Retina (tissue), 1 donor: ENCODE data around the gene GPR32.

Source experiments
- DNase-seq: peaks from one replicate; pipeline ENCODE4 v3.0.0-alpha.2; 2016

GPR32 gene

DNA sequence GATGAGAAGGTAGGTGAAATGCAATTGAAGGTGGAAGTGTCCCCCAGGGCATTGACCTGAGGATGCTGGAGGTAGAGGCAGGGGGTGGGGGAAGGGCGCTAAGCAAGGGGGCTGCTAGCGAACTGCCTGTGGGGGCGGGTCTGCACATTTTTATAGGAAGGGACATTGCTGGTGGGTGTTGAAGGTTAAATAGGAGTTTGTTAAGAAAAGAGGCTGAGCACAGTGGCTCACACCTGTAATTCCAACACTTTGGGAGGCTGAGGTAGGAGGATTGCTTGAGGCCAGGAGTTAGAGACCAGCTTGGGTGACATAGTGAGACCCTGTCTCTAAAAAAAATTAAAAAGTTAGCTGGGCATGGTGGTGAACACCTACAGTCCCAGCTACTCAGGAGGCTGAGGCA, 14.4 kb downstream of the GPR32 start:
- no peak for DNase-seq

DNA sequence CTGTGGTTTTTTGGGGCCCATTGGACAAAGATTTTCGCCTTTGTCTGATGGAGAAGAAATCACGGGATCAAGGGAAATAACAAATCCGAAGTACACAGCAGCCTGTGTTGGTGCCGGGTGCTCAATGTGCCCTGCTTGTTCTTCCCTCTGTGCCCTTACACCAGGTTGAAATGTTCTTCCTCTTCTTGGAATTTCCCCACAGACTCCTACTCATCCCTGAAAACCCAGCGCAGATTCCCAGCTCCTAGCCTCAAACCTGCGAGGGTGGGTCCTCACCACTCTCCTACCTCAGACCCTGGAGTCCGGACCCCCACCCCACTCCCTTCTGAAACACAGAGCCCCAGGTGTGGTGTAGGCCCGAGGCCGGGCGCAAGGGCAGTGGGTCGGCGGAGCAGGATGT, 15.1 kb downstream of the GPR32 start:
- no peak for DNase-seq

DNA sequence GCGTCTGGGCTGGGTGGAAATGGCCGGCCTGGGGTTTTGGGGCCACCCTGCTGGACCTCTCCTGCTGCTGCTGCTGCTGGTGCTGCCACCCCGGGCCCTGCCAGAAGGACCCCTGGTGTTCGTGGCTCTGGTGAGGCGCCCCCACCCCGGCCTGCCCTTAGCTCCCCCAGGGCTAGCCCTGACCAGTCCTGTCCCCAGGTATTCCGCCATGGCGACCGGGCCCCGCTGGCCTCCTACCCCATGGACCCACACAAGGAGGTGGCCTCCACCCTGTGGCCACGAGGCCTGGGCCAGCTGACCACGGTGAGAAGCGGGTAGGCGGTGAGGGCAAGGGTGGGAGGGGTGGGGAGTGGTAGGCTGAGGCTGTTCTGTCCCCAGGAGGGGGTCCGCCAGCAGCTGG, 20.1 kb downstream of the GPR32 start, which contains the start of gene ACP4:
ACP4 (plus strand) TSS at position 20 of the 400 bp plus-strand sequence; CDS start at position 20, 0 bp downstream.
- no peak for DNase-seq

DNA sequence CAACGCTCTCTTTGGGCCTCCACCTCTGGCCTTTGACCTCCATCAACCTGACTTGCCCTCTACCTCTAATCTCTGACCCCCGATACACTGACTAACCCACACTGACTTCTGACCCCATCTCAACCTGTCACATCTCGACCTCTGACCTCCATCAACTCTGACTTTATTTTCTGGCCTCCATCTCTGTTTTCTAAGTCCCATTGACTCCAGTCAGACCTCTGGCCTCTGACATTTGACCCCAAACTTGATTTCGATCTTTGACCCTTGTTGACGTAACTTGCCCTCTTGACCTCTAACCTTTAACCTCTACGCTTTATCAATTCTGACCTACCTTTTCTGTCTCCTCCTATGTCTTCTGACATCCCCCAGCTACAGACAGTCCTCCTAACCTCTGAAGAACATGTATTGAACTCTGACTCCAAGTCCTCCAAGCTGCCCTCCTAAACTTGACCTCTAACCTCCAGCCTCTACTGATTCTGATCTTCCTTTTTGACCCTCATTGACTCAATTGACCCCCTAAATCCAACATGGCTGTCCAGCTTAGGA, 20.7 kb downstream of the GPR32 start:
- DNase-seq, result no peak

DNA sequence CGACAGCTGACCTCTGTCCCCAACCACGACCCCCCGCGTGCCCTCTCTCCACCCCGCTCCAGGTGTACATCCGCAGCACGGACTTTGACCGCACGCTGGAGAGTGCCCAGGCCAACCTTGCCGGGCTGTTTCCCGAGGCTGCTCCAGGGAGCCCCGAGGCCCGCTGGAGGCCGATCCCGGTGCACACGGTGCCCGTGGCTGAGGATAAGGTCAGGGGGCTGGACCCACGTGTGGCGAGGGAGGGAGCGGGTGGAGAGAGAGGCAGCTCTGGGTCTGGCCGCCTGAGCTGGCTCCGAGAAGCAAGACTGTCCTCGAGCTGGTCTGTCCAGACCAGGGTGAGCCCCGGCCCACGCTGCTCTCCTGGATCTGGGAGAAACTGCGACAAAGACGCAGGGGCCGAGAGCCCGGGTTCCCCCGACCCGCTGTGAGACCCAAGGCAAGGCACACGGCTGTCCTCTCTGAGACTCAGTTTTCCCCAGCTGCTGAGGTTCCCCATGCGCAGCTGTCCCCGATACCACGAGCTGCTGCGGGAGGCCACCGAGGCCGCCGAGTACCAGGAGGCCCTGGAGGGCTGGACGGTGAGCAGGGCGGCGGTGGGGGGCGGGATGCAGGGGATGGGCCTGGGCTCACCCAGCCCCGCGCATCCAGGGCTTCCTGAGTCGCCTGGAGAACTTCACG, 21.5 kb downstream of the GPR32 start:
- DNase-seq, result no peak

DNA sequence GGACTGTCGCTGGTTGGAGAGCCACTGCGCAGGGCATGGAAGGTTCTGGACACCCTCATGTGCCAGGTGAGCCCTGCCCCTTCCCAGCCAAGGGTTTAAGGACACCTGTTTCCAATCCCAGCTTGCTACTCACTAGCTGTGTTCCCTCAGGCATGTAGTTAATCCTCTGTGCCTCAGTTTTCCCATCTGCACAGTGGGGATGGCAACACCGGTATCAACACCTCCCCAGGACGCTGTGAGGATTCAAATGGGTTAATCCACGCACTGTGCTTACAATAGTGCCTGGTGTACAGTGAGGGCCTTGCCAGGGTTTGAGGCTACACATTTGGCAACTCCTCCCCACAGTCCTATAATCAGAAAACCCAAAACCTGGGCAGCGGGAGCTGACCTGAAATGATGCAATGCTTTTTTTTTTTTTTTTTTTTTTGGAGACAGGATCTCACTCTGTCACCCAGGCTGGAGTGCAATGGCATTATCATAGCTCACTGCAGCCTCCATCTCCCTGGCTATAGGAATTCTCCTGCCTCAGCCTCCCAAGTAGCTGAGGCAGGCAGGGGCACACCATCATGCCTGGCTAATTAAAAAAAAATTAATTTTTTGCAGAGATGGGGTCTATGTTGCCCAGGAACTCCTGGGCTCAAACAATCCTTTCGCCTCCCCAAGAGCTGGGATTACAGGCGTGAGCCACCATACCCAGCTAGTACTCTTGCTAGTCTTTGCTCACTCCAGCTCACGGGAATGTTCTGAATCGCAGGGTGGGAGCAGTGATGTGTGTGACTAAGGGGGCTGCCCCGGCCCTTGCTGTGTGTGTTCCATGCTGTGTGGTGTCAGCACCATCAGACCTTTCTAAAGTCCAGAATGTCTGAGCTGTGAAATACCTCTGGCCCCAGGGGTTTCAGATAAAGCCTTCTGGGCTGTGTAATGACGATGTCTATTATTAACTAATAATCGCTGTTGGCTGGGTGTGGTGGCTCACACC, 22.3 kb downstream of the GPR32 start:
- DNase-seq, result no peak

DNA sequence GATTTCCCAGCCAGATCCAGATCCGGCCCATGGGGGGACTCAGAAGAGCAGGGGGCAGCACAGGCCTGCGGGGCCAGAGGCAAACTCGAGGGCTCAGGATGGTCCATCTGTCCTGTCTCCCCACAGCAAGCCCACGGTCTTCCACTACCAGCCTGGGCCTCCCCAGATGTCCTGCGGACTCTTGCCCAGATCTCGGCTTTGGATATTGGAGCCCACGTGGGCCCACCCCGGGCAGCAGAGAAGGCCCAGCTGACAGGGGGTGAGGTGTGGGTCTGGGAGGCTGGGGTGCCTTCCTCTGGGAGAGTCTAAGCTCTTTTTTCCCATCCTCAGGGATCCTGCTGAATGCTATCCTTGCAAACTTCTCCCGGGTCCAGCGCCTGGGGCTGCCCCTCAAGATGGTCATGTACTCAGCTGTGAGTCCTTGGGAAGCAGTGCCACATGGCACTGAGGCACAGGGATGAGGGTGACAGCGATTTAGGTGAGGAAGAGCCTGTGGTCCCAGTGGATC, 23.3 kb downstream of the GPR32 start:
- DNase-seq, result no peak

DNA sequence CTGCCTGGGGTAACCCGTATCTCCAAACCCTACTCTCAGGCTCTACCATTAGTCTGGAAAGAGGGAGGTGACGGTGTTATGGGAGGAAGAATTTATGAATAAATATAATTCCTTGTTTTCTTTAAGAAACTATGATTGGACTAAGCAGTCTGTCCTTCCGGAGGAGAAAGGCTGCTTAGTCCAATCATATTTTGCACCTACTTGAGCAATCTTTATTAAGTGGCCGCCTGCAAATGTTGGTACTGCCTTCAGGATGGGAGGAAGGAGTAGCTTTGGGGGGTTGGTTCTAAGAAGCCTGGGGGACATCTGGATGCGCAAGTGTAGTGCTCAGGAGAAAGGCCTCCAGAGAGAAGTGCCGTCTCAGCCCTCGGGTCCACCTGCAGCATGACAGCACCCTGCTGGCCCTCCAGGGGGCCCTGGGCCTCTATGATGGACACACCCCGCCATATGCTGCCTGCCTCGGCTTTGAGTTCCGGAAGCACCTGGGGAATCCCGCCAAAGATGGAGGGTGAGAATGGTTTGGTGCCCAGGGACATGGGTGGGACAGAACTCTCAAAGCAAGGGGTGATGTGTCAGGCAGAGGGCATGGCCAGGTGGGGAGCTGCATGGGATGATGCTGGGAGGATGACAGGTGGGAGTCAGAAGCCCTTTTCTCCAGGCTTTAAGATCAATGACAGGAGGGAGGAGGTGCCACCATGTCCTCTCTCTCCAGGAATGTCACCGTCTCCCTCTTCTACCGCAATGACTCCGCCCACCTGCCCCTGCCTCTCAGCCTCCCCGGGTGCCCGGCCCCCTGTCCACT, 24.0 kb downstream of the GPR32 start:
- DNase-seq, result peak; percentile 14

DNA sequence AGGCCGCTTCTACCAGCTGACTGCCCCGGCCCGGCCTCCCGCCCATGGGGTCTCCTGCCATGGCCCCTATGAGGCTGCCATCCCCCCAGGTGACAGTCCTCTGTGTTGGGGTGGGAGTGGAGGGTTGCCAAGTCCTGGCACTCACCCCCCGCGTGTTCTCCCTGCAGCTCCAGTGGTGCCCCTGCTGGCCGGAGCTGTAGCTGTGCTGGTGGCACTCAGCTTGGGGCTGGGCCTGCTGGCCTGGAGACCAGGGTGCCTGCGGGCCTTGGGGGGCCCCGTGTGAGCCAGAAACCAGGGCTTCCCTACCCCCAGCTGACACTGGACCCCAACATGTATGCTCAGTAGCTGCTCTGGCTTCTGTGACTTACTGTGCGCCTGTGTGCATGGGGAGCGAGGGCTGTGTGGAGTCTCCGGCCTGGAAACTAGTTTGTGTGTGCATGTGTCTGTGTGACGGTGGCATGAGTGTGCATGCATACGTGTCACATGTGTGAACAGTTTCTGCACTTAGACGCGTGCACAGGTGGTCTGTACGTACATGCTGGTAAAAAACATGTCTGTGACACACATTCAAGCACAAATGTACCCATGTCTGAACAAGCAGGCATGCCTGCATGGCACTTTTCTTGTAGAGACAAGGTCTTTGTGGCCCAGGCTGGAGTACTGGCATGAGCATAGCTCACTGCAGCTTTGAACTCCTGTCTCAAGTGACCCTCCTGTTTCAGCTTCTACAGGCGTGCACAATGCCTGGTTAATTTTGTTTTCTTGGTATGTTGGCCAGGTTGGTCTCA, 24.8 kb downstream of the GPR32 start:
- no peak for DNase-seq

DNA sequence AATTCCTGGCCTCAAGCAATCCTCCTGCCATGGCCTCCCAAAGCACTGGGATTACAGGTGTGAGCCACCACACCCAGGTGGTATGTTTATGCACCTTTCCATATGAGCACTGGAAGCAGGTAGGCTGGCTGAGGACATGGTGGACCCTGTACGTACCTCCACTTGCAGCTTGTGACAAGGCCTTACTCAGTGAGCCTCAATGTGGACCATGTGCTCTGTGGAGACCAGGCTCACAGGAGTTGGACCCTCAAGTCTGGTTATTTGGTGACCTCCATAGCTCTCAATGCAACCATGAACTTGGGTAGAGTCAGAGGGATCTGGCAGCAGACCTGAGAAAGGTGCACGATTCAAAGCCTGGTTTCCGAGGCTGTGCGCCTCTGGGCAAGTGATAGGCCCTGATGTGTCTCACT, 25.4 kb downstream of the GPR32 start:
- no peak for DNase-seq

DNA sequence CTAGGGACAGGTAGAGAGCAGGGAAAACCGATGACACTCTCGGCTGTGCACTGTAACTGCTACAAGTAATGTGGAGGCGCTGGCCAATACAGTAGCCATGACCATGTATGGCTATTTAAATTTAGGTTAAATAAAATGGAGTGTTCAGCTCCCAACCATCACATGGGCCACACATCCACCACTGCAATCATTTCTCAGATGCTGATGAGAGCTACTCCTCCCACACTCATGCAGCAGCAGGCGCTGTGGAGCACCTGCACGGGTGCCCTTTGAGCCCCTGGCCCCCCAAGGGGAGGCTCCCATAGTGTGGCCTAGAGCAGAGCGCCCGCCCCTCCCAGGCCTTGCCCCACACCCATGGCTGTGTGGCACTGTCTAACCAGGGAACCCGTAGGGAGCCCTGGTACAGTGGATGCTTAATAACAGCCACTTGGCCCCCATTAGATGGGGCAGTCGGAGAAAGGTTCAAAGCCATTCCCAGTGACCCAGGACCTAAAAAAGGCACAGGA, 25.9 kb downstream of the GPR32 start:
- no peak for DNase-seq

DNA sequence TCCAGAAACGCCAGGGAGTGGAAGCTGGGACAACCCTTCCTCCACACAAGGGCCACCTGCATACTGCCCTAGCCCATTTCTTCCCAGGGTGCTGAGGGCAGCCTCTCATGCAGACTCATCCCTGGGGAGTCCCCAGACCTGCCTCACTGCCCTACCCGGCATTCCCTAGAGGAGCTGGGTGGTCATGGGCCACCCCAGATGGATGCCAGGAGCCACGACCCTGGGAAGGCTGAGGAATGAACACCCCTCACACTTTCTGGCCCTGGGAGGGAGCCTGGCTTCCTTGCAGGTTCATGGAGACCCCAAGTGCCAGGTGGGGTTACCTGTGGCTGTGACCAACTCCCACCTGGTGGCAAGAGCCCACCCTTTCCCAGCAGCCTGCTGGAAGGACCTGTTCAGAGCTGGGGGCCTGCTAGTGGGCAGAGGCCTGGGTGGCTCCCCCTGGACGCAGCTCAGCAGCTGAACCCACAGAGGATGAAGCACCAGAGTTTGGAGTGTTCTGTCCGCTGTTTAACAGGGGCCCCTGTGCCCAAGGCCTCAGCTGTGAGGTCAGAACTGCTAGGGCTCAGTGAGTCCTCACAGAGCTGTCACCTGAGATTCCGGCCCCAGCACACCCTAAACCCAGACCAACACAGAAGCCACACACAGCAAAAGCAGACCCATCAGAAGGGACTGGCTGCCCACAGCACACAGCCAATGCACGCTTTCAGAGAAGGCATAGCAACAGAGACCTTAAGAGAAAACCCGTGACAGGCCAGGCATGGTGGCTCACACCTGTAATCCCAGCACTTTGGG, 26.6 kb downstream of the GPR32 start:
- DNase-seq, result no peak

DNA sequence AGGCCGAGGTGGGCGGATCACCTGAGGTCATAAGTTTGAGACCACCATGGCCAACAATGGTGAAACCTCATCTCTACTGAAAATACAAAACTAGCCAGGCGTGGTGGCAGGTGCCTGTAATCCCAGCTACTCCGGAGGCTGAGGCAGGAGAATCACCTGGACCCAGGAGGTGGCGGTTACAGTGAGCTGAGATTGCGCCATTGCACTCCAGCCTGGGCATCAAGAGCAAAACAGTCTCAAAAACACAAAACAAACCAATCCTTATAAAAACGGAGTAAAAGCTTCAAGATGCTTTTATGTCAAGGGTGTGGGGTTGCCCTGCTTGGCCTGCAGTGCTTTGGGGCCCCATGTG, 27.1 kb downstream of the GPR32 start:
- no peak for DNase-seq

DNA sequence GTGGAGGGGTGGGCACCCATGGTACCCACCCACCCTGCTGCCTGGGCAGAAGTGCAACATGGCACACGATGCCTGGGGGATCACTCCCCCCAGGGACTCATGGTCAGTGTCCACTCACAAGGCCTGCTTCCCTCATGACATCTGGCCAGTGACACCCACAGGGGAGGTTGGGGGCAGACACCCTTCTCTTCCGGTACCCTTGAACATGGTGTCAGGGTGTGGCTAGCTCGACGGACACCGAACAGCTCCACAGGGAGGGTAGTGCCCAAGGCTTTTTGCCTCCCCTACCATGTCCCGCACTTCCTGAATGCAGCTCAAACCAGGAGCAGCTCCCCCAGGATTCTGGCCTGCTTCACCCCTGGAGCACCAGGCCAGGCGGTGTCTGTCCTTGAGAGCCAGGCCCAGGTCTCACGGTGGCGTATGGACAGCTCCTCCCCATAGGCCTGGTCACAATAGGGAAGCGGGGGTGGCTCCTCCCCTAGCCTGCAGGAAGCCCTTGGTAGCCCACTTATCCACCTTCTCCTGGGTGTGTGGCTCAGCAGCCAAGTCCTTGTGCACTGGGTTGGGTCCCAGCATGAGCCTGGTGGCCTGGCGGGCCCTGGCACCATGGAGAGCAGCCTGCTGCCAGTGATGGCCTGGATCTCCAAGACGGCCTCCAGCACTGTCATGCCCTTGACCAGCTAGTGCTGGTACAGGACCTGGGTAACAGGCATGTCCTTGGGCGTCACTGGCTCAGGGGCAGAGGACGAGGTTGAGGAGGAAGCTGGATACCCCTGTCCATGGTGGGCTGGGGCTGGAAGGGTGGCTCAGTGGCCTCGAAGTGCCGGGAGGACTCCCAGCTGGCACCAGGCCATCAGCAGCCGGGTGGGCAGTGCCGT, 27.8 kb downstream of the GPR32 start:
- DNase-seq, result no peak

DNA sequence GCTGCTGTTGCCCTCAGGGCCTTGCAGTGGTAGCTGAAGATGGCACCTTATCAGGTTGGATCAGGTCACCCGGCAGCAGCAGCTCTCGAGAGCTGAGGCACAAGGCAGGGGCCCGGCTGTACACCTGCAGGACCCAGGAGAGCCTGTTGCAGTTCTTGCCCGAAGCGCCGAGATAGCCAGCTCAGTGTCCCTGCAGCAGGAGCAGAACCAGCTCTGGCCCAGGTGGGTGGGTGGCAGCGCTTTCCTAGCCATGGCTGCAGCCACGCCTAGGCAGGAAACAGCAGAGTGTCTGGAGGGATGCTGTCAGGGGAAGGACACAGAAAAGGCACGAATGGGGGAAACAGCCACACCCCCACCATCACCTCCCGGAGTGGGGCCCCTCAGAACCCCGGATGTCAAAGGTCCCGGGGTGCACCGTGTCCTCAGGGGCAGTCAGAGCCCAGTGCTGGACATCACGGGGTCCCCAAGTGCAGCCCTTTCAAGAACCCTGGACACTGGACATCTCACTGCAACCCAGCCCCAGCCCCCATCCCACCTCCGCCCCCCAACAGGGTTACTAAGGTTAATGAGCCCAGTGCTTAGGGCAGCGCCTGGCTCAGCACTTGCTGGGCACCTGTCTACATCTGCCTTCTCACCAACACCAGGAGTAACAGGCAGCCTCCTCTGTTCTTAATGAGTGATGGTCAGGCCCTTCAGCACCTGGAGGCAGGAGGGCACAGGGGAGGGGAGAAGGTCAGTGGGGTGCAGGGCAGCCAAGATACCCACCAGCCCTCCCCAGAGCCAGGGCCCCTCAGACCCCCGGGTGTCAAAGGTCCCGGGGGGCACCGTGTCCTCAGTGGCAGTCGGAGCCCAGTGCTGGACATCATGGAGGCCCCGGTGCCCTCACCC, 28.6 kb downstream of the GPR32 start:
- no peak for DNase-seq

DNA sequence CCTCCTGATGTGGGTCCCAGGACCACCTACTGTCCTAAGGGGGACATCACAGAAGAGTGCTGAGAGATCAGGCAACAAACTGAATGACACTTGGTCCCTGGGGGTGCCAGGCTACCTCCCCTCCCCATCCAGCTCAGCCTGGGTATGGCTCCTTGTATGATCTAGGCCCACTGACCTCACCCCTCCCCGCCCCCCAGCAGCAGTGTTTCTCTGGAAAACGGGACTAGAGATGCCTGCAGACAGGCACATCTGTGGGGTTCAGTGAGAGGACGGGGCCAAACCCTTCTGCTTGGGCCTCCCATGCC, 29.2 kb downstream of the GPR32 start:
- no peak for DNase-seq

DNA sequence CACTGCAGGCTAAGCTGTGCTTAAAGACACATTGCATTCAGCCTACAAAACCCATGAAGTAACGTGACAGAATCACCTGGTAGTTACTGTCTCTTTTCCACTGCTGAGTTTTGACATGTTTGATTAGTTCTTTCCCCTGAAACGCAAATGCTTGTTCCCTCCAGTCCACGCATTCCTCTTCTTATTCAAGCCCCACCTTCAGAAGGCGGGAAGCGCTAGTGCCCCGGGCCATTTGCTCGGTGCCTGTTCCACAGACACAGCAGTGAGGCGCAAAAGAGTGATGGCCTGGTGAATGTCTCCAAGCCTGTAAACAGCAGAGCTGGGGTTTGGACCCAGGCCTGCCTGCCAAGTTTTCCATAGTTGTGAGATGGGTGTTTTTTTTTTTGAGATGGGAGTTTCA, 30.8 kb downstream of the GPR32 start:
- no peak for DNase-seq

DNA sequence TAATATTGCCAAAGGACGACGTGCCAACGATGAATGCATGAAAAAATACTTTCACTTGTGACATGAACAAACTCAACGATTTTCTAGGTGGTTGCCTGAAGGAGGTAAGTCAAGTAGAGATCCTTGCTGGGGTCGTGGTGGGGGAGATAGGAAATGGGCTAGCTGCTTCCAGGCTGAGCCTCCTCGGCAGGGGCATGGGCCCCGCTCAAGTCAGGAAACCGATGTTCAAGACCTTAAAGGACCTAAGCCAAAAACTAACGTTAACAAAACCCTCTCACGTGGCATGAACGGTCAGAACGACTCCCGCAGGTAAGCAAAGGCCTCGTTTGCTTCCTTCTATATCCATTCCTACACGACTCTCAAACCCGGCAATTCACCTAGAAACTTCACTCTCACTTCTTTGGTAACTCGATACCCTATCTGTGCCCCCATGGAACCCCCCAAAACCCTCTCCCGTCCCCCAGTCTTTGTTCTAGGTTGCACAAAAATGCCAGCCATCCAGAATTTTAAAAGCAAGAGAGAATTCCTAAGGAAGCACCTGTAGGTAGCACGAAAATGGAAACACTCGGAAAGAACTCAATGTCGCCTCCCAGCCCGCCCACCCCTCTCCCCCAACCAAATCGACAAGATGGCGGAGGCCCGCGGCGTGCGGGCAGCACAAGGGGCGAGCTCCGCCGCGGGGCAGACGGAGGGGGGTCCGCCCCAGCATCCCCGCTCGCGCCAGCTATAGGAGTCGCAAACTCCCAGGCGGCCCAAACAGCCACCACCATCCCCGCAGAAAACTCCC, 33.6 kb downstream of the GPR32 start:
- no peak for DNase-seq
